Measurements from ENCODE around the gene TBC1D13. TPM values are rescaled to one million over a fixed set of nuclear protein-coding genes. Genes with fewer than 3 reads are reported as not detected.
"Not testable (repeated sequence)": the region's sequence is repeated elsewhere in the genome, so short reads cannot be mapped to it uniquely, and the experiment has no call there.

TBC1D13 gene
- total and polyA plus RNA-seq, 11 donors = 9.6 to 27.3 (median 18.4) TPM

DNA sequence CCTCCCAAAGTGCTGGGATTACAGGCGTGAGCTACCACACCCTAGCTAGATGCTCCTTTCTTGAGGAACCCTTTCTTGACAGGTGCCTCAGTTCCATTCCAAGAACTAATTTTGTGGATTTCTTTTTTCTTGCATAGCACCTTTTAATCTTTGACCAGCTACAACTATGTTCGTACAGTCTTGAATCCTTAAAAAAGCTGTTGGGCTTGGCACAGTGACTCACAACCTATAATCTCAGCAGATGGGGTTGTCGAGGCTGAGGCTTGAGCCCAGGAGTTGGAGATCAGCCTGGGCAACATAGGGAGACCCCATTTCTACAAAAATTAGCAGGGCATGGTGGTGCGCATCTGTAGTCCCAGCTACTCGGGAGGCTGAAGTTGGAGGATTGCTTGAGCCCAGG is 14.0 kb upstream of the TBC1D13 start:
- Histone ChIP-seq H3K36me3 (peaks cover 0 to under 1% (median 0%) of the 10 kb centered on the region in 9 donors), H3K4me3 (no peak overlapping the region), H3K27ac (no peak overlapping the region), H3K9me3 (peaks cover 0 to 10% (median 0%) of the 10 kb centered on the region in 12 donors), H3K27me3 (no peaks in the 10 kb centered on the region), H3K4me1 (peaks cover 0 to 33% (median 21%) of the 10 kb centered on the region in 12 donors)
- no peak for TF ChIP-seq POLR2A (IDR thresholded peaks at IDR 0.05)
- TF ChIP-seq, protein P1, sequence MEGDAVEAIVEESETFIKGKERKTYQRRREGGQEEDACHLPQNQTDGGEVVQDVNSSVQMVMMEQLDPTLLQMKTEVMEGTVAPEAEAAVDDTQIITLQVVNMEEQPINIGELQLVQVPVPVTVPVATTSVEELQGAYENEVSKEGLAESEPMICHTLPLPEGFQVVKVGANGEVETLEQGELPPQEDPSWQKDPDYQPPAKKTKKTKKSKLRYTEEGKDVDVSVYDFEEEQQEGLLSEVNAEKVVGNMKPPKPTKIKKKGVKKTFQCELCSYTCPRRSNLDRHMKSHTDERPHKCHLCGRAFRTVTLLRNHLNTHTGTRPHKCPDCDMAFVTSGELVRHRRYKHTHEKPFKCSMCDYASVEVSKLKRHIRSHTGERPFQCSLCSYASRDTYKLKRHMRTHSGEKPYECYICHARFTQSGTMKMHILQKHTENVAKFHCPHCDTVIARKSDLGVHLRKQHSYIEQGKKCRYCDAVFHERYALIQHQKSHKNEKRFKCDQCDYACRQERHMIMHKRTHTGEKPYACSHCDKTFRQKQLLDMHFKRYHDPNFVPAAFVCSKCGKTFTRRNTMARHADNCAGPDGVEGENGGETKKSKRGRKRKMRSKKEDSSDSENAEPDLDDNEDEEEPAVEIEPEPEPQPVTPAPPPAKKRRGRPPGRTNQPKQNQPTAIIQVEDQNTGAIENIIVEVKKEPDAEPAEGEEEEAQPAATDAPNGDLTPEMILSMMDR (IDR thresholded peaks at IDR 0.05) = no peak
- ATAC-seq (no peak), DNase-seq (no peak)
- intact Hi-C loops (cut with DNase I) = loop anchor here in 4 of 10 donors (1.0 to 5.0 kb wide), 3 partner anchors 12 to 71 kb away; partner anchors contain the start of genes TBC1D13 (in 3 of the 4) and PKN3 (in 1 of the 4)
- 88 to 92% (median 90%) methylated on average over 5 of the region's 5 CpGs for WGBS, 4 donors

DNA sequence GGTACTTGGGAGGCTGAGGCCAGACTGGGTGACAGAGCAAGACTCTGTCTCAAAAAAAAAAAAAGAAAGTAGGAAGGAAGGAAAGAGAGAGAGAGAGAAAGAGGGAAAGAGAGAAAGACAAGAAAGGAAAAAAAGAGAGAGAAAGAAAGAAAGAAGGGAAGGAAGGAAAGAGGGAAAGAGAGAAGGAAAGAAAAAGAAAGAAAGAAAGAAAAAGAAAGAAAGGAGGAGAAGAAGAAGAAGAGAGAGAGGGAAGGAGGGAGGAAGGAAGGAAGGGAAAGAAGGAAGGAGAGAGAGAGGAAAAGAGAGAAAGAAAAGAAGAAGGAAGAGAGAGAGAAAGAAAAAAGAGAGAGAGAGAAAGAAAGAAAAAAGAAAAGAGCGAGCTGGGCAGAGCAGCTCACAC is 12.2 kb upstream of the TBC1D13 start:
- intact Hi-C loops (cut with DNase I) = loop anchor here in 1 of 10 donors (5.0 kb wide), 1 partner anchor 73 kb away; the partner anchor contains the start of gene PKN3
- no peak for TF ChIP-seq POLR2A (IDR thresholded peaks at IDR 0.05)
- TF ChIP-seq, protein P1 (IDR thresholded peaks at IDR 0.05) = no peak
- 91 to 97% (median 93%) methylated on average over 1 of the region's 1 CpG for WGBS, 4 donors
- H3K27me3 ChIP-seq = no peaks in the 10 kb centered on the region
- no peak overlapping the region for H3K27ac ChIP-seq
- H3K4me1 ChIP-seq = peaks cover 0 to 21% (median 16%) of the 10 kb centered on the region in 12 donors
- peaks cover 0 to 10% (median 0%) of the 10 kb centered on the region in 12 donors for H3K9me3 ChIP-seq
- no peak for DNase-seq
- no peak overlapping the region for H3K4me3 ChIP-seq
- H3K36me3 ChIP-seq = no peaks in the 10 kb centered on the region
- ATAC-seq = no peak

DNA sequence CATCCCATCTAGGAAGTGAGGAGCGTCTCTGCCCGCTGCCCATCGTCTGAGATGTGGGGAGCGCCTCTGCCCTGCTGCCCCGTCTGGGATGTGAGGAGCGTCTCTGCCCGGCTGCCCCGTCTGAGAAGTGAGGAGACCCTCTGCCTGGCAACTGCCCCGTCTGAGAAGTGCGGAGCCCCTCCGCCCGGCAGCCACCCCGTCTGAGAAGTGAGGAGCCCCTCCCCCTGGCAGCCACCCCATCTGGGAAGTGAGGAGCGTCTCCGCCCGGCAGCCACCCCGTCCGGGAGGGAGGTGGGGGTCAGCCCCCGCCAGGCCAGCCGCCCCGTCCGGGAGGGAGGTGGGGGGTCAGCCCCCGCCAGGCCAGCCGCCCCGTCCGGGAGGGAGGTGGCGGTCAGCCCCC is 7.0 kb upstream of the TBC1D13 start:
- 93 to 100% (median 95%) methylated on average over 2 to 27 of the region's 27 CpGs for WGBS, 4 donors
- H3K27me3 ChIP-seq; H3K36me3 ChIP-seq; H3K27ac ChIP-seq; H3K4me3 ChIP-seq; intact Hi-C loops (cut with DNase I); ATAC-seq; DNase-seq: not testable (repeated sequence)
- Histone ChIP-seq H3K9me3 (peaks cover 0 to 19% (median 0%) of the 10 kb centered on the region in 12 donors), H3K4me1 (peaks cover 0 to 11% (median 0%) of the 10 kb centered on the region in 12 donors)

DNA sequence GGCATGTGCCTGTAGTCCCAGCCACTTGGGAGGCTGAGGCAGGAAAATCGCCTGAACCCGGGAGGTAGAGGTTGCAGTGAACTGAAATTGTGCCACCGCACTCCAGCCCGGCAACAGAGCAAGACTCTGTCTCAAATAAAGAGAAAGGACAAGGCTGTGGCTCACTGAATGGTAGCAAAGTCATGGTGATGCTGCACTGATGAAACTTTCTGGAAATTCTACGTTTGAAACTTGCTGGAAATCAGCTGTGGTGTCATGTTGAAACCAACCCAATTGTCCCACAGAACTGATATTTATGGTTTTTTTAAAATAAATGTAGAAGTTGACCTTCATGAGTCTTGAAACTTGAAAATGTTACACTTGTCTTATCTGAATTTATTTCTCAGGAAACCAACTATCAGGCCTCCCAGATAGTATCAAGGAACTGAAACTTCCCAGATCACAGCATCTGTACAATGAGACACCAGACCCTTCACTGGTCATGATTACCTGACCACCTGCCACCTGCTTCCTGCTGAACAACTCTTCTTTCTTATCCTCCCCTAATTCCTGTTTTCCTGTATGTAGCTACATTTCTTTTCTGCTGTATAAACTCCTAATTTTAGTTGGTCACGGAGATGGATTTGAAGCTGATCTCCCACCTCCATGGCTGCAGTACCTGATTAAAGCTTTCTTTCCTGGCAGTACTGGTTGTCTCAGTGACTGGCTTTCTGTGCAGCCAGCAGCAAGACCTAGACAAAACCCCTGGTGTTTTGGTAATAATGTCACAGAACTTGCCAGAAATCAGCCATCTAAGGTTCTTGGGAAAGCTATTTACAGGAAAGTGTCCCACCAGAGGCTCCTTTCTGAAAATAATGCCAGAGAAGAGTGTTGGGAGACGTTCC is 5.6 kb upstream of the TBC1D13 start:
- Histone ChIP-seq H3K36me3 (no peaks in the 10 kb centered on the region), H3K4me1 (peaks cover 0 to 12% (median 1%) of the 10 kb centered on the region in 12 donors), H3K27ac (no peak overlapping the region), H3K4me3 (no peak overlapping the region), H3K27me3 (no peaks in the 10 kb centered on the region), H3K9me3 (peaks cover 0 to 11% (median 0%) of the 10 kb centered on the region in 12 donors)
- DNase-seq (no peak), ATAC-seq (no peak)
- TF ChIP-seq, protein P1 (IDR thresholded peaks at IDR 0.05) = no peak
- no peak for TF ChIP-seq POLR2A (IDR thresholded peaks at IDR 0.05)
- 81 to 84% (median 83%) methylated on average over 7 of the region's 7 CpGs for WGBS, 4 donors
- intact Hi-C loops (cut with DNase I) = no loop called here
